GM21528 (cell line): Measurements from ENCODE around the gene AARS1.
"Not testable (repeated sequence)": the region's sequence is repeated elsewhere in the genome, so short reads cannot be mapped to it uniquely, and the experiment has no call there.

Experiments
- ATAC-seq: cut with Tn5 transposase; IDR thresholded peaks from one replicate; pipeline ENCODE4 v1.9.1; 2021; ENCODE audit warnings: mild to moderate bottlenecking, moderate library complexity; ENCODE audit not compliant: unreplicated experiment, low FRiP score

AARS1 gene

GRCh38 chr16:70289229-70290094 is at the start of gene AARS1:
Gene AARS1, minus strand, starts transcription at chr16:70289506. Its CDS starts 6,743 bp downstream, at chr16:70282763.
- peak; percentile 94 for ATAC-seq

- ATAC-seq, result no peak
Measured at GRCh38 chr16:70337814-70338213, 48.5 kb upstream of the AARS1 start.

- ATAC-seq, result not testable (repeated sequence)
Measured at GRCh38 chr16:70332728-70333127, 43.4 kb upstream of the AARS1 start.

GRCh38 chr16:70331588-70332358 is 42.5 kb upstream of the AARS1 start:
- no peak for ATAC-seq

GRCh38 chr16:70331091-70331490 is 41.8 kb upstream of the AARS1 start:
- no peak for ATAC-seq

GRCh38 chr16:70324998-70325747 is 35.9 kb upstream of the AARS1 start:
- no peak for ATAC-seq

- no peak for ATAC-seq
Measured at GRCh38 chr16:70320121-70320520, 30.8 kb upstream of the AARS1 start.

GRCh38 chr16:70307726-70308125 is 18.4 kb upstream of the AARS1 start:
- ATAC-seq, result not testable (repeated sequence)

- no peak for ATAC-seq
Measured at GRCh38 chr16:70306880-70307279, 17.6 kb upstream of the AARS1 start.

- no peak for ATAC-seq
Measured at GRCh38 chr16:70304892-70305448, 15.7 kb upstream of the AARS1 start.

- ATAC-seq, result no peak
Measured at GRCh38 chr16:70302745-70303144, 13.4 kb upstream of the AARS1 start.

GRCh38 chr16:70301121-70301520 is 11.8 kb upstream of the AARS1 start:
- ATAC-seq, result no peak

- peak; percentile 67 for ATAC-seq
Measured at GRCh38 chr16:70298988-70299938, 10.0 kb upstream of the AARS1 start, which contains the start of gene DDX19B. Gene DDX19B, plus strand, starts transcription at chr16:70299186. Its CDS starts 112 bp downstream, at chr16:70299298.

GRCh38 chr16:70295634-70296033 is 6.3 kb upstream of the AARS1 start:
- ATAC-seq, result no peak

GRCh38 chr16:70294385-70295025 is 5.2 kb upstream of the AARS1 start:
- no peak for ATAC-seq

GRCh38 chr16:70292148-70292547 is 2.8 kb upstream of the AARS1 start:
- not testable (repeated sequence) for ATAC-seq

GRCh38 chr16:70290949-70291519 is 1.7 kb upstream of the AARS1 start:
- ATAC-seq, result no peak

GRCh38 chr16:70287304-70287971 is 1.9 kb downstream of the AARS1 start:
- ATAC-seq, result not testable (repeated sequence)
